ENCODE results near the gene DNASE1L1.

Gene DNASE1L1

DNA sequence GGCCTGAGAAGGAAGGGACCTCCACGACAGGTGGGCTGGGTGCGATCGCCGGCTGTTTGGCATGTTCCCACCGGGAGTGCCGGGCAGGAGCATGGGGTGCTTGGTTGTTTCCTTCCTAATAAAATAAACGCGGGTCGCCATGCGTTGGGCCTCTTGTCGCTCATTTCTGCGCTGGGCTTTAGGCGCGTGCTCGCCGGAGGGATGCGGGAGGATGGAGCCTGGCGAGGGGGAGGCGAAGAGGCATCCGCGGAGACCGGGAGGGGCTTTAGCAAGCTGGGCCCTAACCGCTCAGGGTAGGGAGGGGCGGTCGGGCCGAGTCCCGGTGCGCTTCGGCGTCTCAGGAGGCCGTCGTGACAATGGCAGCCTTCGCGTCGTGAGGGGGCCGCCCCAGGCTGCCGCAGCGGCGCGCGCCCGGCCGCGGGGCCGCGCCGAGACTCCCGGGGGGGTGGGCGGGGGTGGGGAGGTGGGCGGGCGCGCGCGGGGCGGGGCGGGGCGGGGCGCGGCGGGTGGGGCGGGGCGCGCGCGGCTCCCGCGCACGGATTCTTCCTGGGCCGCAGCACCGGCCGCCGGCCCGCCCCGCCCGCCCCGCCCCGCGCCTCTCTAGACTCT lies 27.4 kb upstream of the DNASE1L1 start:
- DNase-seq (ENCODE audit: low read depth), result peak; percentile 58

DNA sequence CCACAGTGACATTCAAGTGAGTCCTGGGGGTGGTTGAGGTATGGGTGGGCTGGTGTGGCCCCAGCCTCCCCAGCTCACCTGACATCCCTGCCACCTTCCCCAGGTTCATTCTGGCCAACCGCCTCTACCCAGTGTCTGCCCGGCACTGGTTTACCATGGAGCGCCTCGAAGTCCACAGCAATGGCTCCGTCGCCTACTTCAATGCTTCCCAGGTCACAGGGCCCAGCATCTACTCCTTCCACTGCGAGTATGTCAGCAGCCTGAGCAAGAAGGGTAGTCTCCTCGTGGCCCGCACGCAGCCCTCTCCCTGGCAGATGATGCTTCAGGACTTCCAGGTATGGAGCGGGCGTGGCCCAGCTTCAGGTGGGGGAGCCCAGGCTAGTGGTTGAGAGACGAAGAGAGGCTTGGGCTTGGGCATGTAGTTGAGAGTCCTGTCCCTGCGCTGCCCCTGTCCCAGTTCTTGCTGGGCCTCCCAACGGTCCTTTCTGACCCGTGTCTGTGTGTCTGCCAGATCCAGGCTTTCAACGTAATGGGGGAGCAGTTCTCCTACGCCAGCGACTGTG lies 26.2 kb upstream of the DNASE1L1 start:
- DNase-seq (ENCODE audit: low read depth), result no peak

DNA sequence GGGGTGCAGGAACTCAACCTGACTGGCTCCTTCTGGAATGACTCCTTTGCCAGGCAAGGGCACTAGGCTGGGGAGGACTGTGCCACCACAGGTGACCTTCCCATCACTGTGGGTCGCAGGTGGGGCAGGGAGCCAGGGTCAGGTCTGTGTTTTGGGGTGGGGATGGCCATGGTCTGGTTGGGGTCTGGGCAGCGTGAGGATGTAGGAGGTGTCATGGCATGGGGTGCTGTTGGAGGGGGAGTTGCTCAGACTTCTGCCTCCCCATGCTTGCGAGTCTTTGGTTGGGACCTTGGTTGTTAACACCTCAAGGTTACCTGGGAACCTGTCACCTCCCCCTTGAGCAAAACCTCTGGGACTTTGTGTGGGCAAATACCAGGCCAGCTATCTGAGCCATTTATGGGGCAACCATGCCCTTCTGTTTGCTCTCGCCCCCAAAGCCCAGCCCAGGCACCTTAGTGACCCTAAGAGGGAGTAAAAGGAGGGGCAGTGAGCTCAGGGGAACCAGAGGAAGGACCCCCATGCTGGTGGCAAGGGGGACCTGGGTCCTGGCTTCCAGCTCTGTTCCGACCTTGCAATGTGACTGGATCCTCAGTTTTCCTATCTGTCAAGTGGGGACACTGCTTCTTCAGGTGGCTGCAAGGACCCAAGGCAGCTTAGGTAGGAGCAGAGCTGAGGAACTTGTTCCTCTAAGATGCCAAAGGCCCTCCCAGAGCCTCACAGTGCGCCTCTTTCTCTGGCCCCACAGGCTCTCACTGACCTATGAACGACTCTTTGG lies 25.5 kb upstream of the DNASE1L1 start:
- no peak for DNase-seq (ENCODE audit: low read depth)

DNA sequence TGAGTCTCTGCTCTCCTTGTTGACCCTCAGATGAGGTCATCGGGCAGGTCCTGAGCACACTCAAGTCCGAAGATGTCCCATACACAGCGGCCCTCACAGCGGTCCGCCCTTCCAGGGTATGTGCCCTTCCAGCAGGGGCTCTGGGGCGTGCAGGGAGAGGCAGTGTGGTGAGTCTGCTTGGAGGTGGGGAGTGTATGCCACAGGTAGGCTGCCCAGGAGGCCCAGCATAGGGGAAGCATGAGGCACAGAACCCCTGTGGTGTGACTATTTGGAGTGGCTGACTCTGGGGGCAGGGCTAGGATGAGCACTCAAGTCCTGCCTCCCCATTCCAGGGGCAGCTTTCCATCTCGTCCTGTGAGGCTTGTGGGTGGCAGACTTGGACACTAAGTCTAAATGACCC lies 24.6 kb upstream of the DNASE1L1 start:
- DNase-seq (ENCODE audit: low read depth), result no peak

- DNase-seq (ENCODE audit: low read depth), result no peak
Measured at GRCh38 chrX:154432210-154432609, 23.2 kb upstream of the DNASE1L1 start.

- no peak for DNase-seq (ENCODE audit: low read depth)
Measured at GRCh38 chrX:154431341-154431740, 22.3 kb upstream of the DNASE1L1 start.

- DNase-seq (ENCODE audit: low read depth), result no peak
Measured at GRCh38 chrX:154430916-154431315, 21.9 kb upstream of the DNASE1L1 start.

- DNase-seq (ENCODE audit: low read depth), result no peak
Measured at GRCh38 chrX:154430479-154430878, 21.4 kb upstream of the DNASE1L1 start.

- no peak for DNase-seq (ENCODE audit: low read depth)
Measured at GRCh38 chrX:154429711-154430110, 20.7 kb upstream of the DNASE1L1 start.

- peak; percentile 93 for DNase-seq (ENCODE audit: low read depth)
Measured at GRCh38 chrX:154428176-154429171, 19.4 kb upstream of the DNASE1L1 start, which contains the start of gene ATP6AP1. ATP6AP1 (plus strand) TSS chrX:154428677; CDS start chrX:154428693, 16 bp downstream.

DNA sequence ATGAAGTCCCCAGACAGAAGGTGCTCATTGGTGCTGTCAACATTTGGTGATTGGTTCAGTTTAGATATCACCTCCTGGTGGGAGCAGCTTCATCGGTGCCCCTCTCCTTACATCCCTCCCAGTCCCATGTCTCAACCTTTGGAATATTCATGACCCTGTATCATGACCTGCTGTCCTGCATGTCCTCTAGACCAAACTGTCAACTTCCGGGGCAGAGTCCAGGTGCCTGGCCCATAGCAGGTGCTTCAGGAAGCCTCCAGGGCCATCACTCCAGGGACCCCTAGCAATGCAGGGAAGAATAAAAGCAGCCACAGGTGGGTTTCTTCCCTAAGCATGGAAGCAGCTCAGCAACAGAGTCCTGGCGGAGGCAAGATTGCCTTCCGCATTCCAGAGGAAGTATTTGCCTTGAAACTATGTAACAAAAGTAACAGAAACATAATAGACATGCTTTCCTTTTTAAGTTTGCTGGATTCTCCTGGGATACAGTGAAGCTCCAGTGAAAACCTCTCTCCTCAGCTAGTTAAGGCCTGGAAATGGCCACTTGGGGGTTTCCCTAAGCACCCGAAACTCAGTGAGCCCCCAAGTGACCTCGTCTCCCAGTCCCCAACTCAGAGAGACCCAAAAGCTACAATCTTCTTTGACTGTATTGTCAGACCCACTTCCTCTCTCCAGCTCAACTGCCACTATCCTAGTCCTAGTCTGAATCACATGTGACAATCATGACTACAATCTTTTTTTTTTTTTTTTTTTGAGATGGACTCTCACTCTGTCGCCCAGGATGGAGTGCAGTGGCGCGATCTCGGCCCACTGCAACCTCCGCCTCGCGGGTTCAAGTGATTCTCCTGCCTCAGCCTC lies 18.1 kb upstream of the DNASE1L1 start:
- DNase-seq (ENCODE audit: low read depth), result no peak

DNA sequence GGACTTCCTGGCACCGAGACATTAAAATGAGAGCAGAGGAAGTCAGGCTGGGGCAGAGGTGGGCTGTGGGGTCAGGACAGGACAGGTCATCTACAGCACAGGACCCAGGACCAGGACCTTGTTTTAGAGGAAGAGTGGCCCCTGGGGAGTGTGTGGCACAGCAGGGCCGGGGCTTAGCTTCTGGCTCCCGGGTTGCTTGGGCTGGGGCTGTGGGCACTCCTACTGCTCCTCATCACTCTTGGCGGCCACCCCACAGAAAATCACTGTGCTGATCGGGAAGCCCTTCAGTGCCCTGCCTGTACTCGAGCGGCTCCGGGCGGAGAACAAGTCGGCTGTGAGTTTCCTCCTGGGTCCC lies 11.3 kb upstream of the DNASE1L1 start:
- DNase-seq (ENCODE audit: low read depth), result no peak

DNA sequence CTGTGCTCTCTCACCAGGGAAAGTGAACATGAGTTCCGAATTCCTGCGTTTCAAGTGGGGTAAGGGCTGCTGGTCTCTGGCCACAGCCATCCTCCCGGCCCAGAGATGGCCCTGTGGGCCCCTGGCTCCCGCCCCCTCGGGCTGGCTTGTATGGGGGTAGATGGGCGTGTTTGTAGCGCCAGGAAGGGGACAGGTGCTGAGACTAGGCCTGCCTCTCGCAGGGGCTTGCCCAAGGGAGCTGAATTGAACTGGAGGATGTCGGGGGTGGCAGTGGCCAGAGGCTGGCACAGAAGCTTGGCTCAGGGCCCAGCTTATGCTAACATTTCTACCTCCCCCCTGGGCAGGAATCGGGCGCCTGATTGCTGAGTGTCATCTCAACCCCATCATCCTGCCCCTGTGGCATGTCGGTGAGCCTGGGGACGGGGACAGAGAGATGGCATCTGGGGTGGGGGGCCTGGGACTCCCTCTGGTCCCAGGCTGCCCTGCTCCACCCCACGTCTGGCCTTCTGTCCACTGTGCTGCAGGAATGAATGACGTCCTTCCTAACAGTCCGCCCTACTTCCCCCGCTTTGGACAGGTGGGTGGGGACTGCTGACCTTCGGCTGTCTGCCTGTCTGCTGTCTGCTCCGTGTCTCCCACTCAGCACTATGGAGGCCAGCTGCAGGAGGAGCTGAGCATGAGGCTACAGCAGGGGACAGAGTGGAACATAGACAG lies 10.8 kb upstream of the DNASE1L1 start:
- no peak for DNase-seq (ENCODE audit: low read depth)

DNA sequence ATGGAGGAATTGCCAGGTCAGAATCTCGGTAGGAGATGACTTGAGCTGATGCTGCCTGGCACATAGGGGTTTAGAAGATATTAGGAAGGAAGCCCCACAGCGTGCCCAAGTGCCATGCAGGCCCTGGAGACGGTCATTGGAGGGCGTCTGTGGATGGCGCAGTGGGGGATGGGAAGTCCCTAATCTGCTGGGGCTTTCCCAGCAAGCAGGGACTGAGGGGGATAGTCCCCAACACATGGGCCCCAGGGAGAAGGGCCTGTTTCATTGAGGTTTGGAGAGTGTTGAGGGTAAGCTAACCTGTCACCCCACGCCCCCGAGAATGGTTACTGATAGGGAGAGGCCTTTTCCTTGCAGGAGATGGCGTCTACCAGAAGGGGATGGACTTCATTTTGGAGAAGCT lies 10.1 kb upstream of the DNASE1L1 start:
- DNase-seq (ENCODE audit: low read depth), result no peak

GRCh38 chrX:154417157-154417556 lies 8.1 kb upstream of the DNASE1L1 start:
- DNase-seq (ENCODE audit: low read depth), result no peak

DNA sequence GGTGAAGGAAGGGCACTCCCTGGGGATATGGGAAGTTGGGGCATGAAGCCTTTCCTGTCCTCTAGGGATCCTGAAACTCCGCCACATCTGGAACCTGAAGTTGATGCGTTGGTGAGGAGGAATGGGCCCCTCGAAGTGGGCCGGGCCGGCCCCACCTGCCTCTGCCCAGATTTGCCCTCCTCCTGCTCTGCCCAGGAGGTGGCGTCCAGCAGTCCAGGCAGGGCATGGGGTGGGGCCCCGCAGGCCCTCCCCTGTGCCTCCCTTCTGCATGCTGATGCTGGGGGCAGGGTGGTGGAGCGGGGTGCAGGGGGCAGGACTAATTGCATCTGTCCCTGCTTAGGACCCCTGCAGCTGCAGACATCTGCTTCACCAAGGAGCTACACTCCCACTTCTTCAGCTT lies 4.1 kb upstream of the DNASE1L1 start:
- no peak for DNase-seq (ENCODE audit: low read depth)

DNA sequence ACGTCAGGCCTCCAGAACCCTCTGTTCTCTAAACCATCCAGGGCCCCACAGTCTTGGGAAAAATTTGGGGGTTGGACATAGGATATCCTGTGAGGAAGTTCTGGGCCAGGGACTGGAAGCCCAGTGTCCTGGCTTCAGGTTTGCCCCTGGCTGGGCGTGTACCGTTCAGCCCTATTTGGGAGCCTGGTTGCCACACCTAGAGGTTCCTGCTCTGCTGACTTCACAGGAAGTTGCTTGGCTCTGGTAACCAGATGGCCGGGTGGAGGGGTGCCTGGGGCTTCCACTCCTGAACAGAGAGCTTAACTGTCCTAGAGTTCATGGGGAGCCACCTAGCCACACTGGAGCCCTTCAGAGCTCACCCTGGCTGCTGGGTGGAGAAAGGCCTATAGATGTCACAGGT lies 3.4 kb upstream of the DNASE1L1 start:
- peak; percentile 22 for DNase-seq (ENCODE audit: low read depth)

DNA sequence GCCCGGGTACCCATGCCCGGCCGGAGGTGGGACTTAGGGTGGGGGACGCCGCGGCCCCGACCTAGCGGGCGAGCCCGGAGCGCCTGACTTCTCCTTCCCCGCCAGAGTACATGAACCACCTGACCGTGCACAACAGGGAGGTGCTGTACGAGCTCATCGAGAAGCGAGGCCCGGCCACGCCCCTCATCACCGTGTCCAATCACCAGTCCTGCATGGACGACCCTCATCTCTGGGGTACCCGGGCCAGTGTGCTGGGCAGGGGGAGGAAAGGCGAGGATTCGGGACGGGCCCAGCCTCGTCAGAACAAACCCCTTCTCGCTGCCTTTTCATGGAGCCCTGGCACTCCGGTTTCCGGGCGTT lies 2.9 kb upstream of the DNASE1L1 start:
- peak; percentile 68 for DNase-seq (ENCODE audit: low read depth)

DNA sequence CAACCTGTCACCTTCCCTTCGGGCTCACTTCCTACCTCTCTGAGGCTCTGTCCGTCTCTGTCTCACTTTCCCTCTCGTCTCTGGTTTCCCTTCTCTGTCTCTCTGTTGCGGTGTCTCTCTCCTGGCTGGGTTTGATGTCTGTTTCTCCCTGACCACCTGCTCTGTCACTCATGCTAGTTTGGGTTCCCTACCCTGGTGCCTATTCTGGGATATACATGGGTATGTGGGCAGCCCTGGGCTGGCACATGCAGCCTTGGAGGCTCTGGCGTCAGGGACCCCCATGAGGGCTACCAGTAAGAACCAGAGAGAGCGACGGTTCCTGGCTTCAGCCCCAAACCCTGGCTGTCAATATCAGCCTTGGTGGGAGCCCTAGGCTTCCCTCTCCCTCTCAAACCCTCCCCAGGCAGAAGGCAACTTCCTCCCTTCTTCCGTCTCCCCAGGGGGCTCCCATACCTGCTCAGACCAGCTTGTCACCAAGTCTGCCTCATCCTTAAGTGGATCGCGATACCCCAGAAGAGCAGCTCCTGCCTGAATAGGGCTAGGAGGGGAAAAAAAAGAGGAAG lies 314 bp downstream of the DNASE1L1 start:
- DNase-seq (ENCODE audit: low read depth), result no peak

DNA sequence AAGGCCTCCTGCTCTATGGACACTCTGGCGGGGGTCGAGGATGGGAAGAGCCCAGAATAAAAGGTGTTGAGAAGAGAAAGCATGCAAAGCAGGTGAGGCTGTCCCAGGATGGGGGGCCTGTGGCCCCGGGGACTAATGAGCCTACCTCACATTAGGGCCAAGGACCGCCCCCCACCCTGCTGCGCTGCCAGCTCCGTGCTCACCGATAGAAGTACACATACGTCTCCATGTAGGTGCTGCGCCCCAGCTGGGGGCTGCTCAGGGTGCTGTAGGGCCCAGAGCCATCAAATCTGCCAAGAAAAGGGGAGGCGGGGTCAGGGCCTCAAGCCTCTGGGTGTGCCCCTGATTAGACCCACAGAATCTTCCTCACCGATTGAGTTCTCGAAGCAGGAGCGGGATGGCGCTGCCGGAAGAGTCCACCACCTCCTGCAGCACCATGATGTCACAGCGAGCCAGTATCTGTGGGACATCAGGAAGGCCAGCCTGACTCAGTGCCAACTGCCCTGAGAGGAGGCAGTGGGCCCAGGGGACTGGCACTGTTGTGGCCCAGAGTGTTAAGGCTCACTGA lies 4.3 kb downstream of the DNASE1L1 start:
- no peak for DNase-seq (ENCODE audit: low read depth)

All from ELR (cell line).